ENCODE measurements around the gene LTBP3.

The LTBP3 gene

GRCh38 chr11:65562020-65562419 lies 3.9 kb upstream of the LTBP3 start:
- H2BK5ac ChIP-seq (ENCODE audit: low read depth, low read length, poor library complexity) = no peak overlapping the region
- no peak overlapping the region for H4K8ac ChIP-seq (ENCODE audit: low read depth, low read length)
- no peak overlapping the region for H2AFZ ChIP-seq (ENCODE audit: insufficient read depth, low read length, poor library complexity)
- no peak overlapping the region for H3K9ac ChIP-seq (ENCODE audit: low read length)
- H3K36me3 ChIP-seq (ENCODE audit: control insufficient read depth in 1 of 2, insufficient read depth in 2 of 2, low read length in 2 of 2) = no peaks in the 10 kb centered on the region
- H2BK12ac ChIP-seq (ENCODE audit: low read length) = no peak overlapping the region
- no peak overlapping the region for H3K27ac ChIP-seq (ENCODE audit: low read depth, low read length)
- peaks cover 6% of the 10 kb centered on the region for H3K79me2 ChIP-seq (ENCODE audit: control insufficient read depth, insufficient read depth, low read length, poor library complexity)
- no peak overlapping the region for H4K12ac ChIP-seq (ENCODE audit: low read depth, low read length)
- peaks cover 27% of the 10 kb centered on the region for H3K79me1 ChIP-seq (ENCODE audit: low read length)
- H3K9me3 ChIP-seq (ENCODE audit: insufficient read depth, low read depth, low read length) = no peaks in the 10 kb centered on the region
- no peak for DNase-seq
- H3K4me3 ChIP-seq (ENCODE audit: low read depth, low read length) = no peak overlapping the region
- H3K27me3 ChIP-seq (ENCODE audit: insufficient read depth, low read length) = no peaks in the 10 kb centered on the region
- H2AK5ac ChIP-seq (ENCODE audit: low read length) = no peak overlapping the region
- H3K4me1 ChIP-seq (ENCODE audit: control insufficient read depth in 1 of 2, insufficient read depth in 2 of 2, low read length in 2 of 2) = peaks cover 24 to 33% of the 10 kb centered on the region in 2 experiments
- no peak overlapping the region for H2BK120ac ChIP-seq (ENCODE audit: insufficient read depth, low read length, poor library complexity)
- no peak overlapping the region for H3K4me2 ChIP-seq (ENCODE audit: low read length)
- H3K4ac ChIP-seq (ENCODE audit: low read depth, low read length) = no peak overlapping the region
- H4K91ac ChIP-seq (ENCODE audit: low read depth, low read length) = no peak overlapping the region
- no peak overlapping the region for H3K18ac ChIP-seq (ENCODE audit: low read length)
- H3K23ac ChIP-seq (ENCODE audit: low read length) = no peak overlapping the region
- H3K14ac ChIP-seq (ENCODE audit: low read length) = no peak overlapping the region
- WGBS (ENCODE audit: extremely low coverage, insufficient coverage, insufficient read length) = no CpG with 5 or more reads among the region's 7 CpGs

GRCh38 chr11:65560555-65561418 lies 2.6 kb upstream of the LTBP3 start:
- H3K23ac ChIP-seq (ENCODE audit: low read length) = no peak overlapping the region
- peak overlapping the region; percentile 46 for H3K18ac ChIP-seq (ENCODE audit: low read length)
- no peaks in the 10 kb centered on the region for H3K36me3 ChIP-seq (ENCODE audit: control insufficient read depth in 1 of 2, insufficient read depth in 2 of 2, low read length in 2 of 2)
- no peak overlapping the region for H3K4me3 ChIP-seq (ENCODE audit: low read depth, low read length)
- no peak overlapping the region for H2BK5ac ChIP-seq (ENCODE audit: low read depth, low read length, poor library complexity)
- whole genome bisulfite sequencing (ENCODE audit: extremely low coverage, insufficient coverage, insufficient read length) = no CpG with 5 or more reads among the region's 15 CpGs
- H4K91ac ChIP-seq (ENCODE audit: low read depth, low read length) = peak overlapping the region; percentile 61
- peak in 1 of 2 donors; percentile 28 for DNase-seq
- no peak overlapping the region for H2AFZ ChIP-seq (ENCODE audit: insufficient read depth, low read length, poor library complexity)
- no peak overlapping the region for H3K14ac ChIP-seq (ENCODE audit: low read length)
- no peak overlapping the region for H2BK120ac ChIP-seq (ENCODE audit: insufficient read depth, low read length, poor library complexity)
- peak overlapping the region; percentile 71 for H2AK5ac ChIP-seq (ENCODE audit: low read length)
- peak overlapping the region; percentile 47 for H2BK12ac ChIP-seq (ENCODE audit: low read length)
- peak overlapping the region; percentile 3 for H3K4me2 ChIP-seq (ENCODE audit: low read length)
- peaks cover 27% of the 10 kb centered on the region for H3K79me1 ChIP-seq (ENCODE audit: low read length)
- H3K27ac ChIP-seq (ENCODE audit: low read depth, low read length) = peak overlapping the region; percentile 52
- H3K9me3 ChIP-seq (ENCODE audit: insufficient read depth, low read depth, low read length) = no peaks in the 10 kb centered on the region
- H3K79me2 ChIP-seq (ENCODE audit: control insufficient read depth, insufficient read depth, low read length, poor library complexity) = peaks cover 6% of the 10 kb centered on the region
- H3K4ac ChIP-seq (ENCODE audit: low read depth, low read length) = no peak overlapping the region
- H3K27me3 ChIP-seq (ENCODE audit: insufficient read depth, low read length) = no peaks in the 10 kb centered on the region
- H4K8ac ChIP-seq (ENCODE audit: low read depth, low read length) = peak overlapping the region; percentile 1
- no peak overlapping the region for H4K12ac ChIP-seq (ENCODE audit: low read depth, low read length)
- H3K4me1 ChIP-seq (ENCODE audit: control insufficient read depth in 1 of 2, insufficient read depth in 2 of 2, low read length in 2 of 2) = peaks cover 25 to 38% of the 10 kb centered on the region in 2 experiments
- no peak overlapping the region for H3K9ac ChIP-seq (ENCODE audit: low read length)

- Histone ChIP-seq H3K4me2 (ENCODE audit: low read length) (peak overlapping the region; percentile 3), H3K79me2 (ENCODE audit: control insufficient read depth, insufficient read depth, low read length, poor library complexity) (peaks cover 6% of the 10 kb centered on the region), H2AFZ (ENCODE audit: insufficient read depth, low read length, poor library complexity) (no peak overlapping the region), H2BK120ac (ENCODE audit: insufficient read depth, low read length, poor library complexity) (no peak overlapping the region), H3K36me3 (ENCODE audit: control insufficient read depth in 1 of 2, insufficient read depth in 2 of 2, low read length in 2 of 2) (no peaks in the 10 kb centered on the region), H3K4ac (ENCODE audit: low read depth, low read length) (no peak overlapping the region), H2BK5ac (ENCODE audit: low read depth, low read length, poor library complexity) (no peak overlapping the region), H3K4me3 (ENCODE audit: low read depth, low read length) (no peak overlapping the region), H3K27ac (ENCODE audit: low read depth, low read length) (peak overlapping the region; percentile 52), H3K27me3 (ENCODE audit: insufficient read depth, low read length) (no peaks in the 10 kb centered on the region), H3K4me1 (ENCODE audit: control insufficient read depth in 1 of 2, insufficient read depth in 2 of 2, low read length in 2 of 2) (peaks cover 32 to 42% of the 10 kb centered on the region in 2 experiments), H3K9me3 (ENCODE audit: insufficient read depth, low read depth, low read length) (no peaks in the 10 kb centered on the region), H4K91ac (ENCODE audit: low read depth, low read length) (peak overlapping the region; percentile 13), H4K8ac (ENCODE audit: low read depth, low read length) (no peak overlapping the region), H2AK5ac (ENCODE audit: low read length) (peak overlapping the region; percentile 29), H3K14ac (ENCODE audit: low read length) (no peak overlapping the region), H3K79me1 (ENCODE audit: low read length) (peaks cover 27% of the 10 kb centered on the region), H4K12ac (ENCODE audit: low read depth, low read length) (no peak overlapping the region), H3K23ac (ENCODE audit: low read length) (no peak overlapping the region), H3K18ac (ENCODE audit: low read length) (peak overlapping the region; percentile 12), H2BK12ac (ENCODE audit: low read length) (peak overlapping the region; percentile 14), H3K9ac (ENCODE audit: low read length) (no peak overlapping the region)
- no CpG with 5 or more reads among the region's 5 CpGs for WGBS (ENCODE audit: extremely low coverage, insufficient coverage, insufficient read length)
- DNase-seq = peak; percentile 95 to 96
Measured at GRCh38 chr11:65559951-65560537, 1.9 kb upstream of the LTBP3 start.

GRCh38 chr11:65559535-65559934 lies 1.4 kb upstream of the LTBP3 start:
- no peak overlapping the region for H4K12ac ChIP-seq (ENCODE audit: low read depth, low read length)
- no peaks in the 10 kb centered on the region for H3K27me3 ChIP-seq (ENCODE audit: insufficient read depth, low read length)
- no peaks in the 10 kb centered on the region for H3K36me3 ChIP-seq (ENCODE audit: control insufficient read depth in 1 of 2, insufficient read depth in 2 of 2, low read length in 2 of 2)
- no peak overlapping the region for H3K18ac ChIP-seq (ENCODE audit: low read length)
- peak overlapping the region; percentile 93 for H4K91ac ChIP-seq (ENCODE audit: low read depth, low read length)
- no peak overlapping the region for H3K9ac ChIP-seq (ENCODE audit: low read length)
- no peak overlapping the region for H3K4me2 ChIP-seq (ENCODE audit: low read length)
- peaks cover 34 to 44% of the 10 kb centered on the region in 2 experiments for H3K4me1 ChIP-seq (ENCODE audit: control insufficient read depth in 1 of 2, insufficient read depth in 2 of 2, low read length in 2 of 2)
- no peak overlapping the region for H2AFZ ChIP-seq (ENCODE audit: insufficient read depth, low read length, poor library complexity)
- no peak overlapping the region for H3K4me3 ChIP-seq (ENCODE audit: low read depth, low read length)
- no peak overlapping the region for H3K23ac ChIP-seq (ENCODE audit: low read length)
- H4K8ac ChIP-seq (ENCODE audit: low read depth, low read length) = peak overlapping the region; percentile 92
- H3K79me1 ChIP-seq (ENCODE audit: low read length) = peaks cover 27% of the 10 kb centered on the region
- peak overlapping the region; percentile 20 for H2BK12ac ChIP-seq (ENCODE audit: low read length)
- peak overlapping the region; percentile 67 for H2BK120ac ChIP-seq (ENCODE audit: insufficient read depth, low read length, poor library complexity)
- peak overlapping the region; percentile 80 for H3K14ac ChIP-seq (ENCODE audit: low read length)
- H2AK5ac ChIP-seq (ENCODE audit: low read length) = peak overlapping the region; percentile 33
- no CpG with 5 or more reads among the region's 5 CpGs for WGBS (ENCODE audit: extremely low coverage, insufficient coverage, insufficient read length)
- no peaks in the 10 kb centered on the region for H3K9me3 ChIP-seq (ENCODE audit: insufficient read depth, low read depth, low read length)
- no peak overlapping the region for H3K4ac ChIP-seq (ENCODE audit: low read depth, low read length)
- peaks cover 6% of the 10 kb centered on the region for H3K79me2 ChIP-seq (ENCODE audit: control insufficient read depth, insufficient read depth, low read length, poor library complexity)
- H3K27ac ChIP-seq (ENCODE audit: low read depth, low read length) = peak overlapping the region; percentile 36
- H2BK5ac ChIP-seq (ENCODE audit: low read depth, low read length, poor library complexity) = peak overlapping the region; percentile 38
- DNase-seq = no peak

Data from trophoblast cell (in vitro differentiated cells and primary cell).